ENCODE results near the gene CTDSPL. TPM values are rescaled to one million over a fixed set of nuclear protein-coding genes. Genes with fewer than 3 reads are reported as not detected.
A peak's percentile ranks its signal among the peaks of the same experiment; 100 is the strongest.

Gene CTDSPL
- total RNA-seq, 1 experiment from 2014 or later: 6.1 TPM

DNA sequence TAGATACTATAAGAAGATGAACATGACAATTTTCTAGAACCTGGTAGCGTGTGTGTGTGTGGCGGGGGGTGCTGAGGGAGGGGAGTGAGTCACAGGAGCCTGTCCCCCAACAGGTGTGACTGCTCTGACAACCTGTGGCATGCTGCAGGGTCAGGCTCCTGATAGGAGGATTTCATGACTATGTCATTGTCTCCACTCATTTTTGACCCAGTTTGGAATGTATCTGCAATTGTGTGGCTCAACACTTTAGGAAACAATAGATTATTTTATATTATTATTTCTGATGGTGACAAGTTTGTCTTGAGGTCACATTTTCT is 119.6 kb downstream of the CTDSPL start:
- BruUV-seq (replicated peaks): no TSS peak
- H3K36me3 ChIP-seq (ENCODE audit: low read depth, low read length): no peaks in the 10 kb centered on the region
- no peak overlapping the region for H2AFZ ChIP-seq (ENCODE audit: low read length)
- POLR2A ChIA-PET (ENCODE audit: unreplicated experiment): interaction anchor here (0.6 kb wide), 1 partner anchor 642 kb away, joined by 5 read pairs; no protein-coding TSS in a partner anchor
- 0 out of 2 replicates have a peak overlapping the region, but pooled peaks have one; percentile 21 for H3K4me2 ChIP-seq (ENCODE audit: low read length)
- no peaks in the 10 kb centered on the region for H3K27me3 ChIP-seq (ENCODE audit: low read length)
- no peaks in the 10 kb centered on the region for H3K79me2 ChIP-seq (ENCODE audit: low read length)
- H3K9me3 ChIP-seq (ENCODE audit: low read length): no peaks in the 10 kb centered on the region
- DNase-seq: peak; percentile 44
- H3K4me3 ChIP-seq (ENCODE audit: low read length): no peak overlapping the region
- TF ChIP-seq EZH2 (IDR thresholded peaks at IDR 0.05; ENCODE audit: low read length, unreplicated experiment) (no peak), EZH2phosphoT487 (IDR thresholded peaks at IDR 0.05; ENCODE audit: borderline replicate concordance, low read length) (no peak)
- TF ChIP-seq, protein P1, sequence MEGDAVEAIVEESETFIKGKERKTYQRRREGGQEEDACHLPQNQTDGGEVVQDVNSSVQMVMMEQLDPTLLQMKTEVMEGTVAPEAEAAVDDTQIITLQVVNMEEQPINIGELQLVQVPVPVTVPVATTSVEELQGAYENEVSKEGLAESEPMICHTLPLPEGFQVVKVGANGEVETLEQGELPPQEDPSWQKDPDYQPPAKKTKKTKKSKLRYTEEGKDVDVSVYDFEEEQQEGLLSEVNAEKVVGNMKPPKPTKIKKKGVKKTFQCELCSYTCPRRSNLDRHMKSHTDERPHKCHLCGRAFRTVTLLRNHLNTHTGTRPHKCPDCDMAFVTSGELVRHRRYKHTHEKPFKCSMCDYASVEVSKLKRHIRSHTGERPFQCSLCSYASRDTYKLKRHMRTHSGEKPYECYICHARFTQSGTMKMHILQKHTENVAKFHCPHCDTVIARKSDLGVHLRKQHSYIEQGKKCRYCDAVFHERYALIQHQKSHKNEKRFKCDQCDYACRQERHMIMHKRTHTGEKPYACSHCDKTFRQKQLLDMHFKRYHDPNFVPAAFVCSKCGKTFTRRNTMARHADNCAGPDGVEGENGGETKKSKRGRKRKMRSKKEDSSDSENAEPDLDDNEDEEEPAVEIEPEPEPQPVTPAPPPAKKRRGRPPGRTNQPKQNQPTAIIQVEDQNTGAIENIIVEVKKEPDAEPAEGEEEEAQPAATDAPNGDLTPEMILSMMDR (conservative IDR thresholded peaks at IDR 0.05; ENCODE audit: low read depth, low read length): no peak
- H3F3A ChIP-seq (ENCODE audit: low read length, unreplicated experiment): no peaks in the 10 kb centered on the region
- no peaks in the 10 kb centered on the region for H3K9me2 ChIP-seq (replicated peaks; ENCODE audit: low read length)
- CTCF ChIA-PET: no interaction called here
- intact Hi-C loops (cut with micrococcal nuclease): no loop called here
- no peaks in the 10 kb centered on the region for H4K20me1 ChIP-seq (ENCODE audit: low read length)
- H3K4me1 ChIP-seq (ENCODE audit: insufficient read depth, low read length): peaks cover 14% of the 10 kb centered on the region
- ATAC-seq: peak; percentile 32
- no peak overlapping the region for H3K9ac ChIP-seq (ENCODE audit: low read length)
- peak overlapping the region; percentile 21; the same call in 1 of the 2 replicates for H3K27ac ChIP-seq (ENCODE audit: low read length)

DNA sequence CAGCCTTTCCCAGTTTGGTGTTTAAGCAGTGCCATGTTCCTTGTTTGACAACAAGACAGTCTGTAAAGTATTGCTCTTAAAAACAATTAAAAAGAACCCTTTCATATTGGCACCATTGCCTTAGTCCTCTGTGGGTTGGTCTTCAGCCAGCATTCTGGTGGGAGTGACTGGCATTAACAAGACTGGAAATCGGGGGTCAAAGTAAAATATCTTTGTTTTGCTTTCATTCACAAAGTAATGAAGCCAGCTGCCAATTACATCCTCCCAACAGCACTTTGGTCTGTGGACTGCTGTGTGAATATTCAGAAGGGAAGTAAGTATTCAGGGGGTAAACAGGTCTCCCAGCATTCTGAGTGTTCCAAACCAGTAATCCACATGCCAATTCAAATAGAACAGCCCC is 120.7 kb downstream of the CTDSPL start:
- H3K36me3 ChIP-seq (ENCODE audit: low read depth, low read length): no peaks in the 10 kb centered on the region
- ChIA-PET CTCF (interaction anchor here (0.6 kb wide), 1 partner anchor 15 kb away, joined by 5 read pairs; no protein-coding TSS in a partner anchor), POLR2A (ENCODE audit: unreplicated experiment) (no interaction called here)
- TF ChIP-seq EZH2 (IDR thresholded peaks at IDR 0.05; ENCODE audit: low read length, unreplicated experiment): no peak
- TF ChIP-seq, protein P1 (conservative IDR thresholded peaks at IDR 0.05; ENCODE audit: low read depth, low read length): no peak
- no peak for TF ChIP-seq EZH2phosphoT487 (IDR thresholded peaks at IDR 0.05; ENCODE audit: borderline replicate concordance, low read length)
- no peaks in the 10 kb centered on the region for H3K79me2 ChIP-seq (ENCODE audit: low read length)
- H3K9ac ChIP-seq (ENCODE audit: low read length): no peak overlapping the region
- no peak overlapping the region for H3K4me3 ChIP-seq (ENCODE audit: low read length)
- no peaks in the 10 kb centered on the region for H4K20me1 ChIP-seq (ENCODE audit: low read length)
- no peaks in the 10 kb centered on the region for H3K9me2 ChIP-seq (replicated peaks; ENCODE audit: low read length)
- H3K4me1 ChIP-seq (ENCODE audit: insufficient read depth, low read length): peaks cover 24% of the 10 kb centered on the region
- BruUV-seq (replicated peaks): no TSS peak
- no peak overlapping the region for H3K4me2 ChIP-seq (ENCODE audit: low read length)
- no peak for ATAC-seq
- no peak overlapping the region for H3K27ac ChIP-seq (ENCODE audit: low read length)
- H3F3A ChIP-seq (ENCODE audit: low read length, unreplicated experiment): no peaks in the 10 kb centered on the region
- H3K27me3 ChIP-seq (ENCODE audit: low read length): no peaks in the 10 kb centered on the region
- no peak overlapping the region for H2AFZ ChIP-seq (ENCODE audit: low read length)
- intact Hi-C loops (cut with micrococcal nuclease): no loop called here
- DNase-seq: no peak
- no peaks in the 10 kb centered on the region for H3K9me3 ChIP-seq (ENCODE audit: low read length)

DNA sequence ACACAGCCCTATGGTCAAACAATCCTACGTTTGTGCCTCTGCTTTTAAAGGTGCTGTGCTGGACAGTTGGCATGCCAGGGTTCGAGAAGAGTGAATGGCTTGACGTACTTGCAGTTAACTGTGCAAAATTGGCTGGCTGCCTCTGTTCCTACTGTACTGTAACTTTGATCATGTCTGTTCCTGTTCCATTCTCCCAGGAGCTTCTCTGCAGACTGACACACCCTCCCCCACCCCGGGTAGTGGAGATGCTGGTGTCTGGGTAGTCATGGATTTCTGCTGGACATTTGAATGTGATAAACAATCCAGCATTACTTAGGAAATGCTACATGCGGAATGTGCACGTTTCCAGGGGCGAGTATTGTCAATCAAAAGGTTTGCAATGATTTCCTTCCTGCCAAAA is 122.4 kb downstream of the CTDSPL start:
- no peaks in the 10 kb centered on the region for H4K20me1 ChIP-seq (ENCODE audit: low read length)
- POLR2A ChIA-PET (ENCODE audit: unreplicated experiment): no interaction called here
- CTCF ChIA-PET: no interaction called here
- H3K4me1 ChIP-seq (ENCODE audit: insufficient read depth, low read length): peaks cover 29% of the 10 kb centered on the region
- no peaks in the 10 kb centered on the region for H3K79me2 ChIP-seq (ENCODE audit: low read length)
- H3K4me2 ChIP-seq (ENCODE audit: low read length): no peak overlapping the region
- H3K36me3 ChIP-seq (ENCODE audit: low read depth, low read length): no peaks in the 10 kb centered on the region
- DNase-seq (no peak), ATAC-seq (no peak)
- no peaks in the 10 kb centered on the region for H3K27me3 ChIP-seq (ENCODE audit: low read length)
- no peak overlapping the region for H3K27ac ChIP-seq (ENCODE audit: low read length)
- H2AFZ ChIP-seq (ENCODE audit: low read length): no peak overlapping the region
- intact Hi-C loops (cut with micrococcal nuclease): no loop called here
- no peak overlapping the region for H3K4me3 ChIP-seq (ENCODE audit: low read length)
- BruUV-seq (replicated peaks): no TSS peak
- no peak overlapping the region for H3K9ac ChIP-seq (ENCODE audit: low read length)
- TF ChIP-seq EZH2 (IDR thresholded peaks at IDR 0.05; ENCODE audit: low read length, unreplicated experiment): no peak
- TF ChIP-seq, protein P1 (conservative IDR thresholded peaks at IDR 0.05; ENCODE audit: low read depth, low read length): no peak
- no peak for TF ChIP-seq EZH2phosphoT487 (IDR thresholded peaks at IDR 0.05; ENCODE audit: borderline replicate concordance, low read length)
- no peaks in the 10 kb centered on the region for H3K9me2 ChIP-seq (replicated peaks; ENCODE audit: low read length)
- no peaks in the 10 kb centered on the region for H3K9me3 ChIP-seq (ENCODE audit: low read length)
- no peaks in the 10 kb centered on the region for H3F3A ChIP-seq (ENCODE audit: low read length, unreplicated experiment)
